Raji (cell line): Measurements from ENCODE around the gene NR2F1-AS1.

ENCODE experiments used
- POLR2A ChIP-seq: IDR thresholded peaks from 2 replicates; pipeline ENCODE4 v1.6.1; 2011; ENCODE audit warnings: low read depth, low read length, control low read depth; ENCODE audit not compliant: insufficient read depth

Gene NR2F1-AS1

DNA sequence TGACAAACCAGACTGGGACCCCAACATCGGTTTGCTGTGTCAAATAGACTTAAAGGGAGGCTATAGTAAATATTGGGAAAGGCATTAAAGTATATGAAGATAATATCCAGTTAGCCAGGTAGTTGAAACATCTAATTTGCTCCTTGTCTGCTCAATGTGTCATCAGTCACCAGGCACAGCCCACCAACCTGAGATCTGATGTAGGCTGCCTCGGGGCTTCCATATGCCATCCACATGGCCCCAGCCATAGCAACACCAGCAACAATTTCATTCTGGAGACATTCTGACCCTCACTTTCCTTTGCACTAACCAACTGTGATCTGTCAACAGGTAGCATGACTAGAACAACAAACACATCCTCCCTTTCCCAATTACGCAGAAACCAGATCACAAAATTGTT lies 196.0 kb downstream of the NR2F1-AS1 start:
- TF ChIP-seq POLR2A, result no peak

DNA sequence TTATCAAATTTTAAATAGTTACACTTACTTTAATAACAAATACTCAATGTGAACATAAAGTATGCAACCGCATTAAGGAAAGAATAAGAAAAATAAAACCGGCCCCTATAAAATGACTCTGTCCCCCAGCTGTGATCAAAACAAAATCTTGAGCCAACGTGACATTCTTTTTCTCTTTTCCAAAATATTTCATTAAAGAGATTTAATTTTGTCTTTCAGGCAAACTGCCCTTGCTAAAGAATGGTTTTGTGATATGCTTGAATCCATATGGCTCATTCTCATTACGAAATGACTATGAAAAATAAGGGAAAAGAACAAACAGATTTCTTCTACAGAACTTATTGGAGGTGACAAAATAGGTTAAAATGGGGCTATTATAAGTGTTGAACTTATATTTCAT lies 197.0 kb downstream of the NR2F1-AS1 start:
- TF ChIP-seq POLR2A, result no peak

DNA sequence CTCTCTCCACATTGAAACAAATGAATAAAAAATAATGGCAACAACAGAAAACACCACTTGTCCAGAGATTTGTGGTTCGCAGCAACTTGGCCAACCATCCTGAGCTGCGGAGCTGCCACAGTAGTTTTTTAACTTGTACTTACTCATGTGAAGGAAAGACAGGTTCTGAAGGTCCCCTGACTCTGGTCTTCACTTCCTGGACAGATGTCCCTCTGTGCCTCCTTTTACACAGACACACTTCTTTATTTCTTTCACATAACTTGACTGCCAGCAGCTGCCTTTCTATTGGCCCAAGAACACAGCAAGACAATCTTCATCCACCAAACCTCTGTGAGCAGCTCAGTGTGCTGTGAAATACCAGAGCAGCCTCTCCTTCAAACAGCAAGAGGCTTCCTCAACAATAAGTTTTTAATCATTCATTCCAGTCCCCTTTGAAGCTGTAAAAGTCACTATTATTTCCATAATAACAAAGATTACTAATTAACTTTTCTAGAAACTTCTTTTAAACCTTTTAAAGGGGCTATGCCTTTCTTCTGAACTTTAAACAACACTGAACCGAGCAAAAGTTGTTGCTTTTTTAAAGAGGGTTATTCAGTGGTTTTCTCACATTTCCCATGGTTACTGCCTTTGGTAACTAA lies 198.7 kb downstream of the NR2F1-AS1 start:
- no peak for TF ChIP-seq POLR2A

DNA sequence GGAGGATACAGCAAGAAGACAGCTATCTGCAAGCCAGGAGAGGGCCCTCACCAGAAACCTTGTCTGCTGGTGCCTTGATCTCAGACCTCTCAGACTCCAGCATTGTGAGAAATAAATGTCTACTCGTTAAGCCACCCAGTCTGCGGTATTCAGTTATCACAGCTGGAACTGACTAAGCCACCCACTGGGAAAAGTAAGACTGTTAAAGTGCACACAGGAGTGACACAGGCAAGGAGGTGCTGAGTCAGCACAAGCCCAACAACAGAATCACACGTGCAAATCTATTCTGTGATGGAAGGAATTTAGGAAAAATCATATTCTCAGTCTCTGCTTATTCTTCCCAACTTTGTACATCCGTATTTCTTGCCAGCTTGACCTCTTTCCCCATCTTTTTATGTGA lies 200.0 kb downstream of the NR2F1-AS1 start:
- no peak for TF ChIP-seq POLR2A

DNA sequence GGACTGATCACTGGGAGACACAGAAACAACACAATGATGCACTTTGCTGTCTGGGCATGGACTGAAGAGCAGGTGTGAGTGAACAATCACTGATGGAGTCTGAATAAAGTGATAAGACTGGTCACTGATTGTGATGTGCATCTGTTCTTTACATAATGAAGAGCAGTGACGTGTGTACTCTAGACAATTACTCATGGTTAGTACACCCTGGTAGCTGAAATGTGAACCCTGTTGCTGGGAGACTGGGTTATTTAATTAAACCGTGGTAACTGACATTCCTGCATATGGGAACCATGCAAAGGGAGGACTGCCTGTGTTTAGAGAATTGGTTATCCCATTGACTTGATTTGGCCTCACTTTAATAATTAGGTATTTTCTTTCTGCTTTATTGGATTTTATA lies 202.9 kb downstream of the NR2F1-AS1 start:
- no peak for TF ChIP-seq POLR2A

DNA sequence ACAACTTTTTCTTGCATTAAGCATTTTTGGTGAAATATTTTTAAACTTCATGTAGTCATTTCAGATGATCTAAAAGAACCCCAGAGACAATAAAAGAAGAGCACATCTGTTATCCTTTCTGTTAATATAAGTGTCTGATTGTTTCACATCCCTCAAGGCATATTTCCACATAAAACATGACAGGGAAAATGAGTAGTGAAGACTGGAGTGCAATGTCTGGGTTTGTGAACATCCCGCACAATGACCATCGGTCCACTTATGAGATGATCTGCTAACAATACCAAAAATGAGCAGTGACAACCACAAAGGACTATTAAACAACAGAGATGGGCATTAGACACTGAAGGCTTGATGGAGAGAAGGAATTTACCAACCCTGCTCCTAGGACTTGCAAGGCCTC lies 209.1 kb downstream of the NR2F1-AS1 start:
- TF ChIP-seq POLR2A, result no peak

DNA sequence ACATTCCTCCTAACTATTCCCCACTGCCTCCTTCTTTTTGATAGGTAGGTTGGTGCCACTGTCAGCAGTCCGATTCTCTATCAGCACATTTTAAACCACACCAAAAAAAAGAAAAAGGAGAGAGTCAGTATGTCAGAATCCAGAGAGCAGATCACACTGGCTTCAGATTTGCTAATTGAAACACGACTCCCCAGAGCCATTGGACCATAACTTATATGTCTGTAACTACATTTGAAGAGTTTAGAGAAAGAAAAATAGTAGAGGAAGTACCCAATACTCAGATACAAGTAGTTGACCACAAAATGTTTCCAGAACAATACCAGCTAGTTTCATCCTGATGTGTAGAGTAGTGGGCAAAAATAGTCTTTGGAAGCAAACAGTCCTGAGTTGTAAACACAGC lies 216.6 kb downstream of the NR2F1-AS1 start:
- TF ChIP-seq POLR2A, result no peak

DNA sequence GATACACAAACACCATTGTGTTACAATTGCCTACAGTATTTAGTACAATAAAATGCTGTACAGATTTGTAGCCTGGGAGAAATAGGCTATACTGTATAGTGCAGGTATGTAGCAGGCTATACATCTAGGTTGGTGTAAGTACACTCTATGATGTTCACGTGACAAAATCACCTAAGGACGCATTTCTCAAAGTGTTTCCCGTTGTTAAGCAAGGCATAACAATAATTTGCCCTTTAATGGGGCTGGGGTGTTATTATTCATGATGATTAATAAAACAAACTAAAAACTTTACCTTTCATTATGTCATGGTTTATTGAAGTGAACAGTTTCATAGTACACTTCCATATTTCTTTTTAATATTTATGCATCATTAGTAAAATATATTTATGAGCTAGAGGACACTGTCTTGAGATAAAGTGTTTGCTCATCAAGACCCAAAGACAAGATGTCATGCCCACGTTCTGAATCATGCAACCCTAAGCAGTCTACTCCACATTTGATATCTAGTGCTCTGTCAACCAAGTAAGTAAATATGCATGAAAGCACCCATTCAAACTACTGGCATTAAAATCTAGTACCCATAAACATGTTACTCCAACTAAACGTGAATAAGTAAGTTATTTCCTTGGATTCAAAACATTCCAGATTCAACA lies 220.5 kb downstream of the NR2F1-AS1 start:
- no peak for TF ChIP-seq POLR2A

DNA sequence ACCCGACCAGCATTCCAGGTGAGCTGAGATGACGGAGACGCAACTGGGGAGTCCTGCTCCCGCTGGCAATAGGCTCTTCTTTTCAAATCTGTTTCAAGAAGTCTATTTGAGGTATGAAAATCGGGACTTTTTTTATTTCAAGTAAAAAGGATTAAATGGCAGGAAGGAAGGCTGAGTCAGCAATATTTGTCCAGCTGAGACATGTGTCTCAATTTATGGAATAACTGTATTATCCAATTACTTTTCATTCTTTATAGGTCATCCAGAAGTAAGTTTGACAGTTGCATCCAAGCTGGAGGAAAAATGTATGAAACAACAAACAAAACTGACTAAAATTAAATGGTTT lies 221.1 kb downstream of the NR2F1-AS1 start:
- no peak for TF ChIP-seq POLR2A
